HG03103 (cell line): ENCODE results near the gene SMYD3.
"Not testable (repeated sequence)": the region's sequence is repeated elsewhere in the genome, so short reads cannot be mapped to it uniquely, and the experiment has no call there.

ENCODE experiments used
- ATAC-seq: cut with Tn5 transposase; IDR thresholded peaks from one replicate; pipeline ENCODE4 v1.9.1; 2021; ENCODE audit warnings: low read depth; ENCODE audit not compliant: unreplicated experiment

The SMYD3 gene

GRCh38 chr1:246083416-246083815 lies 423.7 kb downstream of the SMYD3 start:
- ATAC-seq = no peak

GRCh38 chr1:246081856-246082668 lies 425.0 kb downstream of the SMYD3 start:
- no peak for ATAC-seq

GRCh38 chr1:246081138-246081702 lies 425.9 kb downstream of the SMYD3 start:
- ATAC-seq = no peak

- no peak for ATAC-seq
These were observed 427.0 kb downstream of the SMYD3 start for GRCh38 chr1:246080031-246080430.

GRCh38 chr1:246078888-246079252 lies 428.2 kb downstream of the SMYD3 start:
- ATAC-seq = no peak

- ATAC-seq = no peak
These were observed 428.8 kb downstream of the SMYD3 start for GRCh38 chr1:246078126-246078887.

GRCh38 chr1:246077476-246077875 lies 429.6 kb downstream of the SMYD3 start:
- no peak for ATAC-seq

GRCh38 chr1:246074421-246074820 lies 432.7 kb downstream of the SMYD3 start:
- no peak for ATAC-seq

- ATAC-seq = no peak
These were observed 434.6 kb downstream of the SMYD3 start for GRCh38 chr1:246072456-246072955.

GRCh38 chr1:246071981-246072380 lies 435.1 kb downstream of the SMYD3 start:
- not testable (repeated sequence) for ATAC-seq

GRCh38 chr1:246071561-246071960 lies 435.5 kb downstream of the SMYD3 start:
- not testable (repeated sequence) for ATAC-seq

- ATAC-seq = no peak
These were observed 437.5 kb downstream of the SMYD3 start for GRCh38 chr1:246069581-246069980.

- ATAC-seq = no peak
These were observed 438.2 kb downstream of the SMYD3 start for GRCh38 chr1:246068619-246069509.

- ATAC-seq = no peak
These were observed 438.9 kb downstream of the SMYD3 start for GRCh38 chr1:246068217-246068512.

- ATAC-seq = no peak
These were observed 439.5 kb downstream of the SMYD3 start for GRCh38 chr1:246067432-246068216.

- no peak for ATAC-seq
These were observed 440.5 kb downstream of the SMYD3 start for GRCh38 chr1:246066573-246066972.

GRCh38 chr1:246065592-246065991 lies 441.5 kb downstream of the SMYD3 start:
- no peak for ATAC-seq

- no peak for ATAC-seq
These were observed 442.2 kb downstream of the SMYD3 start for GRCh38 chr1:246064891-246065290.

GRCh38 chr1:246063013-246063616 lies 444.0 kb downstream of the SMYD3 start:
- ATAC-seq = no peak
